HepG2 (cell line): ENCODE measurements around the gene SLC35D3. TPM values are rescaled to one million over a fixed set of nuclear protein-coding genes. Genes with fewer than 3 reads are reported as not detected.

Experiments
- ATAC-seq: fragments of 200-7000 bp; cut with Tn5 transposase; 3 replicates; pipeline ENCODE4 v1.9.1; 2020; ENCODE audit warnings: mild to moderate bottlenecking, moderate library complexity
- BruUV-seq: library from RNA; stranded (reverse); fragments of 400-500 nt; replicated peaks from 2 replicates; lab custom pipeline; 2021; lab: Mats Ljungman, UMichigan
- CTCF ChIA-PET: fragments of 300-600 bp; formaldehyde crosslinking; extraction: SDS; loops from one replicate; lab custom pipeline; 2021; ENCODE audit warnings: low total read pairs, inconsistent platforms, low intra/inter-chr PET ratio; lab: Yijun Ruan, JAX
- POLR2A ChIA-PET: fragments of 350-600 bp; sonication (Branson Sonifier 250); formaldehyde crosslinking; loops from one replicate; lab custom pipeline; 2020; ENCODE audit warnings: antibody characterized with exemption, inconsistent platforms; lab: Yijun Ruan, JAX
- DNase-seq: peaks from one replicate; pipeline ENCODE4 v3.0.0-alpha.2; 2015; ENCODE audit warnings: low spot score
- FAIRE-seq: peaks from 3 replicates; lab custom pipeline; 2011; peaks lifted over from hg19 to GRCh38; lab: Jason Lieb, UNC
- H2AFZ ChIP-seq: one replicate; pipeline ENCODE4 v1.6.1; 2011; ENCODE audit warnings: low read length, inconsistent platforms
- H3K27ac ChIP-seq: fragments of 300-600 bp; 3 replicates; pipeline ENCODE4 v1.8.0; 2011; ENCODE audit warnings: mixed run types, mild to moderate bottlenecking, mixed read lengths, low read length, inconsistent platforms; ENCODE audit not compliant: insufficient read depth; ENCODE audit errors: extremely low read length
- H3K27me3 ChIP-seq, 2 experiments: fragments of 200-600 bp in 1 of 2; 2 replicates in 1 of 2; 3 replicates in 1 of 2; pipeline versions ENCODE4 v1.6.0 to v1.8.0; 2011; ENCODE audit warnings: low read length in 2 of 2, mild to moderate bottlenecking in 2 of 2, moderate library complexity in 2 of 2, inconsistent platforms in 1 of 2; ENCODE audit not compliant: insufficient read depth in 2 of 2, control insufficient read depth in 1 of 2
- H3K36me3 ChIP-seq, 2 experiments: fragments of 200-600 bp in 1 of 2; replicated peaks in 1 of 2; 2 replicates in 1 of 2; 3 replicates in 1 of 2; pipeline versions ENCODE4 v1.5.1 to v1.8.0; 2011; ENCODE audit warnings: low read length in 2 of 2, inconsistent platforms in 1 of 2; ENCODE audit not compliant: insufficient read depth in 2 of 2, control insufficient read depth in 1 of 2
- H3K4me1 ChIP-seq: 2 replicates; pipeline ENCODE4 v1.5.1; 2012; ENCODE audit warnings: low read length, inconsistent platforms; ENCODE audit not compliant: insufficient read depth
- H3K4me2 ChIP-seq: 2 replicates; pipeline ENCODE4 v1.6.0; 2011; ENCODE audit warnings: low read depth, low read length, inconsistent platforms
- H3K4me3 ChIP-seq, 3 experiments: fragments of 200-600 bp in 1 of 3; sonication (generic), shearing (Covaris generic) in 1 of 3; replicated peaks in 1 of 3; 2 replicates each; pipeline ENCODE4 v1.5.1; 2011 to 2016; ENCODE audit warnings: low read length in 3 of 3, inconsistent platforms in 2 of 3, low read depth in 2 of 3, mild to moderate bottlenecking in 2 of 3, control low read depth in 1 of 3, mixed read lengths in 1 of 3; ENCODE audit not compliant: insufficient read depth in 1 of 3
- H3K79me2 ChIP-seq: one replicate; pipeline ENCODE4 v1.6.1; 2011; ENCODE audit warnings: low read length, inconsistent platforms; ENCODE audit not compliant: insufficient read depth
- H3K9ac ChIP-seq: 2 replicates; pipeline ENCODE4 v1.6.0; 2011; ENCODE audit warnings: mild to moderate bottlenecking, low read depth, low read length, inconsistent platforms; ENCODE audit not compliant: insufficient read depth
- H3K9me3 ChIP-seq: 2 replicates; pipeline ENCODE4 v1.5.1; 2012; ENCODE audit warnings: mild to moderate bottlenecking, low read length
- H4K20me1 ChIP-seq: 2 replicates; pipeline ENCODE4 v1.6.0; 2011; ENCODE audit warnings: inconsistent platforms, mild to moderate bottlenecking, low read length, moderate library complexity; ENCODE audit not compliant: insufficient read depth
- BRF2 ChIP-seq: sonication (generic); formaldehyde crosslinking; IDR thresholded peaks from 2 replicates; pipeline ENCODE4 v1.8.1; 2022; ENCODE audit warnings: mild to moderate bottlenecking, missing genetic modification reagents
- ISL2 ChIP-seq: sonication (generic); formaldehyde crosslinking; IDR thresholded peaks from 2 replicates; pipeline ENCODE4 v1.5.0; 2020; ENCODE audit warnings: missing genetic modification reagents
- PAXIP1 ChIP-seq: sonication (generic); formaldehyde crosslinking; conservative IDR thresholded peaks from 2 replicates; pipeline ENCODE4 v1.4.0; 2020; ENCODE audit warnings: mild to moderate bottlenecking, missing genetic modification reagents, moderate library complexity
- SIN3A ChIP-seq: IDR thresholded peaks from 2 replicates; pipeline ENCODE4 v1.6.1; 2011; ENCODE audit warnings: low read depth, mild to moderate bottlenecking, control low read depth, low read length, borderline replicate concordance
- SOX6 ChIP-seq, 2 experiments: fragments of 450-650 bp in 1 of 2; sonication (generic) in 1 of 2; formaldehyde crosslinking in 1 of 2; IDR thresholded peaks; 2 replicates each; pipeline versions ENCODE4 v1.4.0 to v1.6.1; 2017 to 2020; ENCODE audit warnings: antibody characterized with exemption in 1 of 2, mild to moderate bottlenecking in 1 of 2, missing genetic modification reagents in 1 of 2
- STAT5B ChIP-seq: sonication (generic); formaldehyde crosslinking; IDR thresholded peaks from 2 replicates; pipeline ENCODE4 v1.4.0; 2020; ENCODE audit warnings: missing genetic modification reagents
- TCF12 ChIP-seq, 2 experiments: fragments of 450-650 bp in 1 of 2; sonication (generic) in 1 of 2; formaldehyde crosslinking in 1 of 2; IDR thresholded peaks; 2 replicates each; pipeline versions ENCODE4 v1.6.1 to v1.8.0; 2017 to 2022; ENCODE audit warnings: antibody characterized with exemption in 1 of 2, mild to moderate bottlenecking in 1 of 2, missing genetic modification reagents in 1 of 2, moderate library complexity in 1 of 2
- ZNF235 ChIP-seq: sonication (generic); formaldehyde crosslinking; IDR thresholded peaks from 2 replicates; pipeline ENCODE4 v1.8.1; 2023; ENCODE audit warnings: mild to moderate bottlenecking, missing genetic modification reagents, borderline replicate concordance
- ZNF44 ChIP-seq: sonication (generic); formaldehyde crosslinking; IDR thresholded peaks from 2 replicates; pipeline ENCODE4 v1.5.1; 2020; ENCODE audit warnings: mild to moderate bottlenecking, missing genetic modification reagents
- ZNF768 ChIP-seq: sonication (generic); formaldehyde crosslinking; IDR thresholded peaks from 2 replicates; pipeline ENCODE4 v1.4.0; 2020; ENCODE audit warnings: missing genetic modification reagents
- ZSCAN29 ChIP-seq: sonication (generic); formaldehyde crosslinking; conservative IDR thresholded peaks from 2 replicates; pipeline ENCODE4 v1.4.0; 2020; ENCODE audit warnings: mild to moderate bottlenecking, missing genetic modification reagents
- WGBS: methylation state at CpG from one replicate; pipeline ENCODE4 v1.1.6; 2017; ENCODE audit warnings: low lambda C conversion rate; 5-methylcytosine and 5-hydroxymethylcytosine counted together
- in situ Hi-C: cut with HindIII; loops from 2 replicates; pipeline ENCODE4 v1.10.0; 2017; ENCODE audit warnings: low pct_unique_long_range_greater_than_20kb; ENCODE audit not compliant: extremely low pct_ligation_motif_present
- intact Hi-C: fragments of 100-400 bp; cut with micrococcal nuclease; formaldehyde crosslinking; loops from one replicate; pipeline ENCODE4 v1.10.0; 2022; ENCODE audit not compliant: unreplicated experiment
- polyA plus RNA-seq, 8 experiments: library from polyadenylated mRNA; depleted of rRNA in 3 of 8; stranded (reverse) in 7 of 8; unstranded in 1 of 8; fragments of >200 nt; fragmentation: Illumina TruSeq in 4 of 8; extraction: Trizol in 4 of 8; gene quantifications; 2 replicates each; pipeline versions ENCODE4 v1.2.1 to v1.2.3, GENCODE V29; 2011 to 2016; ENCODE audit warnings: low read depth in 4 of 8, missing spikeins in 1 of 8, mixed read lengths in 1 of 8; ENCODE audit not compliant: insufficient read depth in 1 of 8
- total RNA-seq, 5 experiments: library from RNA; depleted of rRNA; stranded (reverse); fragments of >200 nt; fragmentation: Illumina TruSeq; extraction: Trizol; gene quantifications; 2 replicates each; pipeline ENCODE4 v1.2.3, GENCODE V29; 2016; ENCODE audit warnings: low read depth in 1 of 5
- TF ChIP-seq, protein P1 (sequence below): sonication (generic); formaldehyde crosslinking; IDR thresholded peaks from 2 replicates; pipeline ENCODE4 v1.4.0; 2020; ENCODE audit warnings: missing genetic modification reagents, borderline replicate concordance
- TF ChIP-seq, protein P2 (sequence below): conservative IDR thresholded peaks from 2 replicates; pipeline ENCODE4 v1.6.1; 2018; ENCODE audit warnings: missing genetic modification reagents
- TF ChIP-seq, protein P3 (sequence below): sonication (generic); formaldehyde crosslinking; IDR thresholded peaks from 2 replicates; pipeline ENCODE4 v1.4.0; 2020; ENCODE audit warnings: low read depth, mild to moderate bottlenecking, missing genetic modification reagents

Gene SLC35D3
- total and polyA plus RNA-seq, 2 of the 13 experiments (the other 11 are each of a cell fraction or from before 2014, with no cell fraction given), result not detected

DNA sequence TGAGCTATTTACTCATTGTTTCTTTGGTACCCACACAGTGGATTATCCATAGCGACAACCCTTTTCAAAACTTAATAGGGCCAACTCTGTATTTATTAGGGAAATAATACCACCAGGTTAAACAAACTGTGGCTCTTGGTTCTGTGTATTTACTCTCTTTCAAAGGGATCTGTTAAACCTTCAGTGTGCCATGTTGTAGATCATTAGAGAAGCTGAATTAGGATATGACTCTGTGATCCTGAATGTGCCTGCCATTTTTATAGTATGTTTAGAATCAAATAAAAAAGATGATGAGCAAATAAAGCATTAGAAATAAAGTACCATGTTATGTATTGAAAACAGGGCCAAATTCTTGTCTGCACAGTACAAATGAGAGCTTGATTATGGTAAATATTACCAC lies 25.0 kb upstream of the SLC35D3 start:
- H2AFZ ChIP-seq, result no peak overlapping the region
- H3K79me2 ChIP-seq, result no peaks in the 10 kb centered on the region
- ATAC-seq (no peak), FAIRE-seq (no peak), DNase-seq (no peak)
- H4K20me1 ChIP-seq, result no peaks in the 10 kb centered on the region
- intact Hi-C loops (no loop called here), in situ Hi-C loops (no loop called here)
- 32% methylated on average over 1 of the region's 1 CpG for WGBS
- no peaks in the 10 kb centered on the region for H3K9me3 ChIP-seq
- peaks cover 0 to 13% of the 10 kb centered on the region in 2 experiments; a peak in 2 of 5 replicates for H3K27me3 ChIP-seq
- no peak overlapping the region for H3K4me3 ChIP-seq
- ChIA-PET CTCF (no interaction called here), POLR2A (no interaction called here)
- no peak overlapping the region for H3K27ac ChIP-seq
- H3K36me3 ChIP-seq, result no peaks in the 10 kb centered on the region
- no peak overlapping the region for H3K9ac ChIP-seq
- H3K4me2 ChIP-seq, result no peak overlapping the region
- no TSS peak for BruUV-seq
- no peaks in the 10 kb centered on the region for H3K4me1 ChIP-seq
- TF ChIP-seq ZNF768 (CRISPR knock-in tag) (no peak), STAT5B (CRISPR knock-in tag) (no peak), ZNF235 (CRISPR knock-in tag) (no peak), ZNF44 (CRISPR knock-in tag) (no peak), ISL2 (CRISPR knock-in tag) (no peak), ZSCAN29 (CRISPR knock-in tag) (no peak), PAXIP1 (no peak), SOX6 (IDR thresholded peaks at IDR 0.05) (no peak), SOX6 (CRISPR knock-in tag; IDR thresholded peaks at IDR 0.05) (no peak), TCF12 (IDR thresholded peaks at IDR 0.05) (no peak), TCF12 (CRISPR knock-in tag; IDR thresholded peaks at IDR 0.05) (no peak), BRF2 (CRISPR knock-in tag) (no peak), SIN3A (no peak)
- TF ChIP-seq, protein P1, sequence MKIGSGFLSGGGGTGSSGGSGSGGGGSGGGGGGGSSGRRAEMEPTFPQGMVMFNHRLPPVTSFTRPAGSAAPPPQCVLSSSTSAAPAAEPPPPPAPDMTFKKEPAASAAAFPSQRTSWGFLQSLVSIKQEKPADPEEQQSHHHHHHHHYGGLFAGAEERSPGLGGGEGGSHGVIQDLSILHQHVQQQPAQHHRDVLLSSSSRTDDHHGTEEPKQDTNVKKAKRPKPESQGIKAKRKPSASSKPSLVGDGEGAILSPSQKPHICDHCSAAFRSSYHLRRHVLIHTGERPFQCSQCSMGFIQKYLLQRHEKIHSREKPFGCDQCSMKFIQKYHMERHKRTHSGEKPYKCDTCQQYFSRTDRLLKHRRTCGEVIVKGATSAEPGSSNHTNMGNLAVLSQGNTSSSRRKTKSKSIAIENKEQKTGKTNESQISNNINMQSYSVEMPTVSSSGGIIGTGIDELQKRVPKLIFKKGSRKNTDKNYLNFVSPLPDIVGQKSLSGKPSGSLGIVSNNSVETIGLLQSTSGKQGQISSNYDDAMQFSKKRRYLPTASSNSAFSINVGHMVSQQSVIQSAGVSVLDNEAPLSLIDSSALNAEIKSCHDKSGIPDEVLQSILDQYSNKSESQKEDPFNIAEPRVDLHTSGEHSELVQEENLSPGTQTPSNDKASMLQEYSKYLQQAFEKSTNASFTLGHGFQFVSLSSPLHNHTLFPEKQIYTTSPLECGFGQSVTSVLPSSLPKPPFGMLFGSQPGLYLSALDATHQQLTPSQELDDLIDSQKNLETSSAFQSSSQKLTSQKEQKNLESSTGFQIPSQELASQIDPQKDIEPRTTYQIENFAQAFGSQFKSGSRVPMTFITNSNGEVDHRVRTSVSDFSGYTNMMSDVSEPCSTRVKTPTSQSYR (CRISPR knock-in tag), result no peak
- TF ChIP-seq, protein P2, sequence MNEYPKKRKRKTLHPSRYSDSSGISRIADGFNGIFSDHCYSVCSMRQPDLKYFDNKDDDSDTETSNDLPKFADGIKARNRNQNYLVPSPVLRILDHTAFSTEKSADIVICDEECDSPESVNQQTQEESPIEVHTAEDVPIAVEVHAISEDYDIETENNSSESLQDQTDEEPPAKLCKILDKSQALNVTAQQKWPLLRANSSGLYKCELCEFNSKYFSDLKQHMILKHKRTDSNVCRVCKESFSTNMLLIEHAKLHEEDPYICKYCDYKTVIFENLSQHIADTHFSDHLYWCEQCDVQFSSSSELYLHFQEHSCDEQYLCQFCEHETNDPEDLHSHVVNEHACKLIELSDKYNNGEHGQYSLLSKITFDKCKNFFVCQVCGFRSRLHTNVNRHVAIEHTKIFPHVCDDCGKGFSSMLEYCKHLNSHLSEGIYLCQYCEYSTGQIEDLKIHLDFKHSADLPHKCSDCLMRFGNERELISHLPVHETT (CRISPR knock-in tag), result no peak
- TF ChIP-seq, protein P3, sequence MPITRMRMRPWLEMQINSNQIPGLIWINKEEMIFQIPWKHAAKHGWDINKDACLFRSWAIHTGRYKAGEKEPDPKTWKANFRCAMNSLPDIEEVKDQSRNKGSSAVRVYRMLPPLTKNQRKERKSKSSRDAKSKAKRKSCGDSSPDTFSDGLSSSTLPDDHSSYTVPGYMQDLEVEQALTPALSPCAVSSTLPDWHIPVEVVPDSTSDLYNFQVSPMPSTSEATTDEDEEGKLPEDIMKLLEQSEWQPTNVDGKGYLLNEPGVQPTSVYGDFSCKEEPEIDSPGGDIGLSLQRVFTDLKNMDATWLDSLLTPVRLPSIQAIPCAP (CRISPR knock-in tag), result no peak
